HEK293 (cell line): Measurements from ENCODE around the gene CAMKV.

Experiments used
- KLF10 ChIP-seq: fragments of 450-650 bp; IDR thresholded peaks from 2 replicates; pipeline ENCODE4 v1.5.1; 2018; ENCODE audit warnings: missing biosample characterization, mild to moderate bottlenecking, missing genetic modification characterization
- TCF7L2 ChIP-seq: IDR thresholded peaks from 2 replicates; pipeline ENCODE4 v1.6.1; 2011; ENCODE audit warnings: low read depth, mild to moderate bottlenecking, inconsistent platforms, low read length, moderate library complexity, borderline replicate concordance
- YY1 ChIP-seq: fragments of 450-650 bp; formaldehyde crosslinking; IDR thresholded peaks from 2 replicates; pipeline ENCODE4 v1.5.1; 2018; ENCODE audit warnings: missing biosample characterization, missing genetic modification characterization
- ZNF121 ChIP-seq: fragments of 450-650 bp; formaldehyde crosslinking; IDR thresholded peaks from 2 replicates; pipeline ENCODE4 v1.5.1; 2016; ENCODE audit warnings: missing biosample characterization, missing genetic modification characterization
- ZNF132 ChIP-seq: fragments of 450-650 bp; formaldehyde crosslinking; IDR thresholded peaks from 2 replicates; pipeline ENCODE4 v1.5.1; 2017; ENCODE audit warnings: missing biosample characterization, missing genetic modification characterization, borderline replicate concordance
- ZNF302 ChIP-seq: fragments of 450-650 bp; formaldehyde crosslinking; IDR thresholded peaks from 2 replicates; pipeline ENCODE4 v1.5.1; 2016; ENCODE audit warnings: missing biosample characterization, missing genetic modification characterization, low read depth
- TF ChIP-seq, protein P1 (sequence below): sonication (generic); formaldehyde crosslinking; IDR thresholded peaks from 2 replicates; pipeline ENCODE4 v1.8.1; 2022; ENCODE audit warnings: mild to moderate bottlenecking, moderate library complexity, missing genetic modification reagents
- TF ChIP-seq, protein P2 (sequence below): fragments of 450-650 bp; formaldehyde crosslinking; IDR thresholded peaks from 2 replicates; pipeline ENCODE4 v1.5.1; 2016; ENCODE audit warnings: missing biosample characterization, missing genetic modification characterization
- TF ChIP-seq, protein P3 (sequence below): fragments of 450-650 bp; formaldehyde crosslinking; IDR thresholded peaks from 2 replicates; pipeline ENCODE4 v1.5.1; 2016; ENCODE audit warnings: missing biosample characterization, missing genetic modification characterization
- TF ChIP-seq, protein P4 (sequence below): fragments of 450-650 bp; formaldehyde crosslinking; IDR thresholded peaks from 2 replicates; pipeline ENCODE4 v1.5.1; 2016; ENCODE audit warnings: missing biosample characterization, missing genetic modification characterization

DNA sequence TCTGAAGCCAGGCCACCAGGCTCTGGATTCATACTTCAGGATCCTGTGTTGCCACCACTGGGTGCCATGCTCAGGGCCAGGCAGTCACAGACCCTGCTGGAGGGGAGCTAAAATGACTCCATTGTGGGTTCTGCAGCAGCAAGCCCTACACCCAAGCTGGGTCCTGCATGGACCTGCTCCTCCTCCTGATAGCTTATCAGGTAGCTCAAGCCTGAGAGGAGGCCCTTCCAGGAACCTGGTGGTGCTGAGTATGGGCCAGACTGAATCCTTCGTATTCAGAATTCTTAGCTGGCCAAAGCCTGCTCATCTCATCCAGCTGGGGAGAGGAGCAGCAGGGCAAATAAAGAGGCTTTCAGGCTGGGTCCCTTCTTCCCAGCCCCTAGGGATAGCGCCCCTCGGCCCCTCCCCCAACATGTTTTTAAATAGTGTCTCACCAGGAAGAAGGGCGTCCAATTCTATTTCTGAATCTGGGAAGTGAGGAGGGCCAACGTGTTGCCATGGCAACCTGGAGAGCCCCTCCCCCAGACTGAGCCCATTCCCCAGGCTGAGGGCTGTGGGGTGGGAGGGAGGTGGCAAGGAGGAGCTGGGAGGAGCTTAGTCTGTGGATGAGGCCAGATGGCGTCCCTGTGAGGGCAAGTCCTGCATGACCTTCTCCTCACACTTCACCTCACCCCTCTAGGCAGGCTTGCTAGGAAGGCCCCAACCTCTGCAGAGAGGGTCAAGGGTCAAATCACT, 11.0 kb upstream of the CAMKV start:
- TF ChIP-seq KLF10 (tag by site-specific recombination) (no peak), YY1 (no peak), TCF7L2 (no peak), ZNF132 (tag by site-specific recombination) (no peak), ZNF121 (no peak), ZNF302 (tag by site-specific recombination) (no peak)
- TF ChIP-seq, protein P1, sequence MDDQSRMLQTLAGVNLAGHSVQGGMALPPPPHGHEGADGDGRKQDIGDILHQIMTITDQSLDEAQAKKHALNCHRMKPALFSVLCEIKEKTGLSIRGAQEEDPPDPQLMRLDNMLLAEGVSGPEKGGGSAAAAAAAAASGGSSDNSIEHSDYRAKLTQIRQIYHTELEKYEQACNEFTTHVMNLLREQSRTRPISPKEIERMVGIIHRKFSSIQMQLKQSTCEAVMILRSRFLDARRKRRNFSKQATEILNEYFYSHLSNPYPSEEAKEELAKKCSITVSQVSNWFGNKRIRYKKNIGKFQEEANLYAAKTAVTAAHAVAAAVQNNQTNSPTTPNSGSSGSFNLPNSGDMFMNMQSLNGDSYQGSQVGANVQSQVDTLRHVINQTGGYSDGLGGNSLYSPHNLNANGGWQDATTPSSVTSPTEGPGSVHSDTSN (CRISPR knock-in tag), result no peak
- TF ChIP-seq, protein P2, sequence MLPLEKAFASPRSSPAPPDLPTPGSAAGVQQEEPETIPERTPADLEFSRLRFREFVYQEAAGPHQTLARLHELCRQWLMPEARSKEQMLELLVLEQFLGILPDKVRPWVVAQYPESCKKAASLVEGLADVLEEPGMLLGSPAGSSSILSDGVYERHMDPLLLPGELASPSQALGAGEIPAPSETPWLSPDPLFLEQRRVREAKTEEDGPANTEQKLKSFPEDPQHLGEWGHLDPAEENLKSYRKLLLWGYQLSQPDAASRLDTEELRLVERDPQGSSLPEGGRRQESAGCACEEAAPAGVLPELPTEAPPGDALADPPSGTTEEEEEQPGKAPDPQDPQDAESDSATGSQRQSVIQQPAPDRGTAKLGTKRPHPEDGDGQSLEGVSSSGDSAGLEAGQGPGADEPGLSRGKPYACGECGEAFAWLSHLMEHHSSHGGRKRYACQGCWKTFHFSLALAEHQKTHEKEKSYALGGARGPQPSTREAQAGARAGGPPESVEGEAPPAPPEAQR (tag by site-specific recombination), result no peak
- TF ChIP-seq, protein P3, sequence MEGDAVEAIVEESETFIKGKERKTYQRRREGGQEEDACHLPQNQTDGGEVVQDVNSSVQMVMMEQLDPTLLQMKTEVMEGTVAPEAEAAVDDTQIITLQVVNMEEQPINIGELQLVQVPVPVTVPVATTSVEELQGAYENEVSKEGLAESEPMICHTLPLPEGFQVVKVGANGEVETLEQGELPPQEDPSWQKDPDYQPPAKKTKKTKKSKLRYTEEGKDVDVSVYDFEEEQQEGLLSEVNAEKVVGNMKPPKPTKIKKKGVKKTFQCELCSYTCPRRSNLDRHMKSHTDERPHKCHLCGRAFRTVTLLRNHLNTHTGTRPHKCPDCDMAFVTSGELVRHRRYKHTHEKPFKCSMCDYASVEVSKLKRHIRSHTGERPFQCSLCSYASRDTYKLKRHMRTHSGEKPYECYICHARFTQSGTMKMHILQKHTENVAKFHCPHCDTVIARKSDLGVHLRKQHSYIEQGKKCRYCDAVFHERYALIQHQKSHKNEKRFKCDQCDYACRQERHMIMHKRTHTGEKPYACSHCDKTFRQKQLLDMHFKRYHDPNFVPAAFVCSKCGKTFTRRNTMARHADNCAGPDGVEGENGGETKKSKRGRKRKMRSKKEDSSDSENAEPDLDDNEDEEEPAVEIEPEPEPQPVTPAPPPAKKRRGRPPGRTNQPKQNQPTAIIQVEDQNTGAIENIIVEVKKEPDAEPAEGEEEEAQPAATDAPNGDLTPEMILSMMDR (tag by site-specific recombination), result no peak
- TF ChIP-seq, protein P4, sequence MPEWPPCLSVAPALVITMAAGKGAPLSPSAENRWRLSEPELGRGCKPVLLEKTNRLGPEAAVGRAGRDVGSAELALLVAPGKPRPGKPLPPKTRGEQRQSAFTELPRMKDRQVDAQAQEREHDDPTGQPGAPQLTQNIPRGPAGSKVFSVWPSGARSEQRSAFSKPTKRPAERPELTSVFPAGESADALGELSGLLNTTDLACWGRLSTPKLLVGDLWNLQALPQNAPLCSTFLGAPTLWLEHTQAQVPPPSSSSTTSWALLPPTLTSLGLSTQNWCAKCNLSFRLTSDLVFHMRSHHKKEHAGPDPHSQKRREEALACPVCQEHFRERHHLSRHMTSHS (tag by site-specific recombination), result no peak
